GM23338 (cell line): Measurements from ENCODE around the gene DTL. TPM values are rescaled to one million over a fixed set of nuclear protein-coding genes. Genes with fewer than 3 reads are reported as not detected.

Experiments used
- ATAC-seq: fragments of 200-7000 bp; cut with Tn5 transposase; 3 replicates; pipeline ENCODE4 v1.9.1; 2020
- DNase-seq: peaks from one replicate; pipeline ENCODE4 v3.0.0-alpha.2; 2015; ENCODE audit warnings: low spot score
- H2AFZ ChIP-seq: fragments of 200-600 bp; sonication (generic); 2 replicates; pipeline ENCODE4 v1.8.0; 2016; ENCODE audit warnings: antibody characterized with exemption, mild to moderate bottlenecking, moderate library complexity
- H3F3A ChIP-seq: fragments of 200-600 bp; sonication (generic); replicated peaks from 2 replicates; pipeline ENCODE4 v1.8.0; 2017; ENCODE audit warnings: antibody characterized with exemption, mixed run types, low read depth
- H3K27ac ChIP-seq: fragments of 200-600 bp; sonication (generic); 2 replicates; pipeline ENCODE4 v1.6.1; 2016; ENCODE audit warnings: low read depth
- H3K27me3 ChIP-seq: fragments of 200-600 bp; sonication (generic); 2 replicates; pipeline ENCODE4 v1.8.0; 2016; ENCODE audit warnings: mild to moderate bottlenecking, mixed run types, moderate library complexity; ENCODE audit not compliant: insufficient read depth
- H3K36me3 ChIP-seq: fragments of 200-600 bp; sonication (generic); 2 replicates; pipeline ENCODE4 v1.8.0; 2016; ENCODE audit warnings: mild to moderate bottlenecking; ENCODE audit not compliant: insufficient read depth
- H3K4me1 ChIP-seq: fragments of 200-600 bp; sonication (generic); 2 replicates; pipeline ENCODE4 v1.8.0; 2016; ENCODE audit warnings: mild to moderate bottlenecking, moderate library complexity; ENCODE audit not compliant: insufficient read depth
- H3K4me2 ChIP-seq: fragments of 200-600 bp; sonication (generic); 2 replicates; pipeline ENCODE4 v1.7.1; 2017; ENCODE audit warnings: mixed run types
- H3K4me3 ChIP-seq: fragments of 200-600 bp; sonication (generic); 2 replicates; pipeline ENCODE4 v1.6.1; 2016; ENCODE audit warnings: mixed run types
- H3K79me2 ChIP-seq: fragments of 200-600 bp; sonication (generic); replicated peaks from 2 replicates; pipeline ENCODE4 v1.8.0; 2017; ENCODE audit warnings: mild to moderate bottlenecking; ENCODE audit not compliant: insufficient read depth
- H3K9me2 ChIP-seq: fragments of 200-600 bp; sonication (generic); 2 replicates; pipeline ENCODE4 v1.8.0; 2017; ENCODE audit not compliant: insufficient read depth
- H4K20me1 ChIP-seq: fragments of 200-600 bp; sonication (generic); replicated peaks from 2 replicates; pipeline ENCODE4 v1.8.0; 2017; ENCODE audit warnings: mild to moderate bottlenecking; ENCODE audit not compliant: insufficient read depth
- H3K27ac Mint-ChIP-seq: 2 replicates; pipeline ENCODE4 v1.8.0; 2020; ENCODE audit warnings: inconsistent platforms, mild to moderate bottlenecking, moderate library complexity, mixed read lengths
- H3K27me3 Mint-ChIP-seq: 3 replicates; pipeline ENCODE4 v1.8.0; 2022; ENCODE audit warnings: low read depth, mild to moderate bottlenecking, moderate library complexity, mixed read lengths, inconsistent platforms; ENCODE audit not compliant: insufficient read depth, poor library complexity
- H3K36me3 Mint-ChIP-seq: 3 replicates; pipeline ENCODE4 v1.8.0; 2021; ENCODE audit warnings: low read depth, mild to moderate bottlenecking, inconsistent platforms, moderate library complexity, mixed read lengths
- H3K4me1 Mint-ChIP-seq: 3 replicates; pipeline ENCODE4 v1.8.0; 2020; ENCODE audit warnings: mild to moderate bottlenecking, inconsistent platforms, mixed read lengths
- H3K4me3 Mint-ChIP-seq: 3 replicates; pipeline ENCODE4 v1.8.0; 2021; ENCODE audit warnings: moderate library complexity, mild to moderate bottlenecking, inconsistent platforms, mixed read lengths
- H3K9me3 Mint-ChIP-seq: 3 replicates; pipeline ENCODE4 v1.8.0; 2020; ENCODE audit warnings: moderate library complexity, mild to moderate bottlenecking, inconsistent platforms, mixed read lengths
- CREB1 ChIP-seq: fragments of 250-450 bp; sonication (Bioruptor Pico); IDR thresholded peaks from 2 replicates; pipeline ENCODE4 v1.5.0; 2020; ENCODE audit warnings: low read depth, mild to moderate bottlenecking, moderate library complexity
- CTCF ChIP-seq, 2 experiments: fragments of 200-600 bp in 1 of 2; sonication (generic) in 1 of 2; conservative IDR thresholded peaks; 2 replicates each; pipeline versions ENCODE4 v1.5.1 to v1.6.1; 2016 to 2017; ENCODE audit warnings: antibody characterized with exemption in 2 of 2, low read depth in 2 of 2, mild to moderate bottlenecking in 2 of 2, moderate library complexity in 1 of 2
- ETS1 ChIP-seq: IDR thresholded peaks from 2 replicates; pipeline ENCODE4 v1.6.1; 2016; ENCODE audit warnings: antibody characterized with exemption
- EZH2 ChIP-seq: fragments of 200-600 bp; sonication (generic); IDR thresholded peaks from one replicate; pipeline ENCODE4 v1.8.0; 2017; ENCODE audit warnings: antibody characterized with exemption, mild to moderate bottlenecking, low read depth; ENCODE audit not compliant: unreplicated experiment
- EZH2phosphoT487 ChIP-seq: fragments of 200-600 bp; sonication (generic); IDR thresholded peaks from one replicate; pipeline ENCODE4 v1.8.1; 2018; ENCODE audit warnings: antibody characterized with exemption; ENCODE audit not compliant: unreplicated experiment
- JUNB ChIP-seq: IDR thresholded peaks from one replicate; pipeline ENCODE4 v1.6.1; 2016; ENCODE audit warnings: antibody characterized with exemption; ENCODE audit not compliant: unreplicated experiment
- NANOG ChIP-seq: IDR thresholded peaks from 2 replicates; pipeline ENCODE4 v1.6.1; 2016; ENCODE audit warnings: antibody characterized with exemption, borderline replicate concordance
- POLR2AphosphoS5 ChIP-seq: IDR thresholded peaks from 2 replicates; pipeline ENCODE4 v1.6.1; 2016; ENCODE audit warnings: antibody characterized with exemption, low read depth
- REST ChIP-seq: IDR thresholded peaks from one replicate; pipeline ENCODE4 v1.6.1; 2018; ENCODE audit warnings: antibody characterized with exemption; ENCODE audit not compliant: unreplicated experiment
- STAT1 ChIP-seq: IDR thresholded peaks from one replicate; pipeline ENCODE4 v1.6.1; 2016; ENCODE audit warnings: antibody characterized with exemption; ENCODE audit not compliant: unreplicated experiment
- ZNF114 ChIP-seq: fragments of 250-450 bp; sonication (Bioruptor Pico); IDR thresholded peaks from 2 replicates; pipeline ENCODE4 v1.5.0; 2020; ENCODE audit warnings: mild to moderate bottlenecking, moderate library complexity
- ZNF331 ChIP-seq: fragments of 250-450 bp; sonication (Bioruptor Pico); IDR thresholded peaks from 2 replicates; pipeline ENCODE4 v1.5.0; 2020; ENCODE audit warnings: low read depth, mild to moderate bottlenecking, moderate library complexity
- polyA plus RNA-seq: library from polyadenylated mRNA; unstranded; fragments of >200 nt; fragmentation: Nextera tagmentation; extraction: Ambion mirVana; gene quantifications from 2 replicates; pipeline ENCODE4 v1.2.1, GENCODE V29; 2016
- total RNA-seq: library from RNA; depleted of rRNA; stranded (reverse); fragments of >200 nt; shearing (Covaris generic); gene quantifications from 2 replicates; pipeline ENCODE4 v1.2.3, GENCODE V29; 2014
- TF ChIP-seq, protein P1 (sequence below): fragments of 250-450 bp; sonication (Bioruptor Pico); IDR thresholded peaks from 2 replicates; pipeline ENCODE4 v1.5.0; 2020; ENCODE audit warnings: mild to moderate bottlenecking, moderate library complexity

Gene DTL
- total and polyA plus RNA-seq, 2 experiments from 2014 or later = 26.5 to 58.8 TPM

GRCh38 chr1:212073490-212073889, 37.9 kb downstream of the DTL start:
- no peak for ATAC-seq
- Histone ChIP-seq H3K27me3 (no peaks in the 10 kb centered on the region), H3K4me2 (no peak overlapping the region), H3K27ac (no peak overlapping the region), H3K79me2 (no peaks in the 10 kb centered on the region), H3F3A (no peaks in the 10 kb centered on the region), H3K36me3 (peaks cover 53% of the 10 kb centered on the region), H4K20me1 (peaks cover 4% of the 10 kb centered on the region; the same call in 1 of the 2 replicates), H3K9me2 (no peaks in the 10 kb centered on the region), H3K4me3 (no peak overlapping the region), H2AFZ (no peak overlapping the region), H3K4me1 (no peaks in the 10 kb centered on the region)
- TF ChIP-seq CREB1 (CRISPR knock-in tag) (no peak), ETS1 (no peak), EZH2phosphoT487 (no peak), CTCF (conservative IDR thresholded peaks at IDR 0.05; ENCODE audit: low read depth in 2 of 2) (no peak), STAT1 (no peak), ZNF114 (no peak), POLR2AphosphoS5 (no peak), JUNB (no peak), ZNF331 (no peak), NANOG (no peak), EZH2 (no peak), REST (no peak)
- TF ChIP-seq, protein P1, sequence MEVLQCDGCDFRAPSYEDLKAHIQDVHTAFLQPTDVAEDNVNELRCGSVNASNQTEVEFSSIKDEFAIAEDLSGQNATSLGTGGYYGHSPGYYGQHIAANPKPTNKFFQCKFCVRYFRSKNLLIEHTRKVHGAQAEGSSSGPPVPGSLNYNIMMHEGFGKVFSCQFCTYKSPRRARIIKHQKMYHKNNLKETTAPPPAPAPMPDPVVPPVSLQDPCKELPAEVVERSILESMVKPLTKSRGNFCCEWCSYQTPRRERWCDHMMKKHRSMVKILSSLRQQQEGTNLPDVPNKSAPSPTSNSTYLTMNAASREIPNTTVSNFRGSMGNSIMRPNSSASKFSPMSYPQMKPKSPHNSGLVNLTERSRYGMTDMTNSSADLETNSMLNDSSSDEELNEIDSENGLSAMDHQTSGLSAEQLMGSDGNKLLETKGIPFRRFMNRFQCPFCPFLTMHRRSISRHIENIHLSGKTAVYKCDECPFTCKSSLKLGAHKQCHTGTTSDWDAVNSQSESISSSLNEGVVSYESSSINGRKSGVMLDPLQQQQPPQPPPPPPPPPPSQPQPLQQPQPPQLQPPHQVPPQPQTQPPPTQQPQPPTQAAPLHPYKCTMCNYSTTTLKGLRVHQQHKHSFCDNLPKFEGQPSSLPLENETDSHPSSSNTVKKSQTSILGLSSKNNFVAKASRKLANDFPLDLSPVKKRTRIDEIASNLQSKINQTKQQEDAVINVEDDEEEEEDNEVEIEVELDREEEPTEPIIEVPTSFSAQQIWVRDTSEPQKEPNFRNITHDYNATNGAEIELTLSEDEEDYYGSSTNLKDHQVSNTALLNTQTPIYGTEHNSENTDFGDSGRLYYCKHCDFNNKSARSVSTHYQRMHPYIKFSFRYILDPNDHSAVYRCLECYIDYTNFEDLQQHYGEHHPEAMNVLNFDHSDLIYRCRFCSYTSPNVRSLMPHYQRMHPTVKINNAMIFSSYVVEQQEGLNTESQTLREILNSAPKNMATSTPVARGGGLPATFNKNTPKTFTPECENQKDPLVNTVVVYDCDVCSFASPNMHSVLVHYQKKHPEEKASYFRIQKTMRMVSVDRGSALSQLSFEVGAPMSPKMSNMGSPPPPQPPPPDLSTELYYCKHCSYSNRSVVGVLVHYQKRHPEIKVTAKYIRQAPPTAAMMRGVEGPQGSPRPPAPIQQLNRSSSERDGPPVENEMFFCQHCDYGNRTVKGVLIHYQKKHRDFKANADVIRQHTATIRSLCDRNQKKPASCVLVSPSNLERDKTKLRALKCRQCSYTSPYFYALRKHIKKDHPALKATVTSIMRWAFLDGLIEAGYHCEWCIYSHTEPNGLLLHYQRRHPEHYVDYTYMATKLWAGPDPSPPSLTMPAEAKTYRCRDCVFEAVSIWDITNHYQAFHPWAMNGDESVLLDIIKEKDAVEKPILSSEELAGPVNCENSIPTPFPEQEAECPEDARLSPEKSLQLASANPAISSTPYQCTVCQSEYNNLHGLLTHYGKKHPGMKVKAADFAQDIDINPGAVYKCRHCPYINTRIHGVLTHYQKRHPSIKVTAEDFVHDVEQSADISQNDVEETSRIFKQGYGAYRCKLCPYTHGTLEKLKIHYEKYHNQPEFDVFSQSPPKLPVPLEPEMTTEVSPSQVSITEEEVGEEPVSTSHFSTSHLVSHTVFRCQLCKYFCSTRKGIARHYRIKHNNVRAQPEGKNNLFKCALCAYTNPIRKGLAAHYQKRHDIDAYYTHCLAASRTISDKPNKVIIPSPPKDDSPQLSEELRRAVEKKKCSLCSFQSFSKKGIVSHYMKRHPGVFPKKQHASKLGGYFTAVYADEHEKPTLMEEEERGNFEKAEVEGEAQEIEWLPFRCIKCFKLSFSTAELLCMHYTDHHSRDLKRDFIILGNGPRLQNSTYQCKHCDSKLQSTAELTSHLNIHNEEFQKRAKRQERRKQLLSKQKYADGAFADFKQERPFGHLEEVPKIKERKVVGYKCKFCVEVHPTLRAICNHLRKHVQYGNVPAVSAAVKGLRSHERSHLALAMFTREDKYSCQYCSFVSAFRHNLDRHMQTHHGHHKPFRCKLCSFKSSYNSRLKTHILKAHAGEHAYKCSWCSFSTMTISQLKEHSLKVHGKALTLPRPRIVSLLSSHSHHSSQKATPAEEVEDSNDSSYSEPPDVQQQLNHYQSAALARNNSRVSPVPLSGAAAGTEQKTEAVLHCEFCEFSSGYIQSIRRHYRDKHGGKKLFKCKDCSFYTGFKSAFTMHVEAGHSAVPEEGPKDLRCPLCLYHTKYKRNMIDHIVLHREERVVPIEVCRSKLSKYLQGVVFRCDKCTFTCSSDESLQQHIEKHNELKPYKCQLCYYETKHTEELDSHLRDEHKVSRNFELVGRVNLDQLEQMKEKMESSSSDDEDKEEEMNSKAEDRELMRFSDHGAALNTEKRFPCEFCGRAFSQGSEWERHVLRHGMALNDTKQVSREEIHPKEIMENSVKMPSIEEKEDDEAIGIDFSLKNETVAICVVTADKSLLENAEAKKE (CRISPR knock-in tag) = no peak
- Mint-ChIP-seq H3K27me3 (peaks cover 2% of the 10 kb centered on the region), H3K36me3 (peaks cover 69% of the 10 kb centered on the region), H3K4me1 (no peaks in the 10 kb centered on the region), H3K27ac (no peak overlapping the region), H3K9me3 (no peaks in the 10 kb centered on the region), H3K4me3 (no peak overlapping the region)
- no peak for DNase-seq
